HG03439 (cell line): ENCODE measurements around the gene REM2.

Source experiments
- ATAC-seq: cut with Tn5 transposase; IDR thresholded peaks from one replicate; pipeline ENCODE4 v1.9.1; 2021; ENCODE audit warnings: mild to moderate bottlenecking, moderate library complexity; ENCODE audit not compliant: unreplicated experiment

REM2 gene

GRCh38 chr14:22883173-22883976, at the start of gene REM2:
TSS of gene REM2 (plus strand) at chr14:22883222. CDS start at chr14:22883288, 66 bp downstream.
- no peak for ATAC-seq

- no peak for ATAC-seq
These were observed 47.5 kb upstream of the REM2 start for GRCh38 chr14:22835505-22835904.

GRCh38 chr14:22836301-22837113, 46.5 kb upstream of the REM2 start, which contains the start of gene MMP14:
TSS of gene MMP14 (plus strand) at chr14:22836585. CDS start at chr14:22836818, 233 bp downstream.
- ATAC-seq = no peak

- ATAC-seq = no peak
These were observed 45.8 kb upstream of the REM2 start for GRCh38 chr14:22837114-22837749.

- no peak for ATAC-seq
These were observed 45.1 kb upstream of the REM2 start for GRCh38 chr14:22837750-22838538.

GRCh38 chr14:22838631-22839041, 44.4 kb upstream of the REM2 start:
- no peak for ATAC-seq

- ATAC-seq = no peak
These were observed 43.8 kb upstream of the REM2 start for GRCh38 chr14:22839159-22839779.

- no peak for ATAC-seq
These were observed 41.7 kb upstream of the REM2 start for GRCh38 chr14:22841311-22841710.

GRCh38 chr14:22841769-22842168, 41.3 kb upstream of the REM2 start:
- no peak for ATAC-seq

- no peak for ATAC-seq
These were observed 40.6 kb upstream of the REM2 start for GRCh38 chr14:22842211-22843122.

GRCh38 chr14:22843123-22843925, 39.7 kb upstream of the REM2 start:
- no peak for ATAC-seq

GRCh38 chr14:22844221-22845102, 38.6 kb upstream of the REM2 start:
- no peak for ATAC-seq

- ATAC-seq = no peak
These were observed 38.0 kb upstream of the REM2 start for GRCh38 chr14:22845103-22845394.

- ATAC-seq = no peak
These were observed 37.0 kb upstream of the REM2 start for GRCh38 chr14:22845821-22846625.

GRCh38 chr14:22846811-22847307, 36.2 kb upstream of the REM2 start:
- no peak for ATAC-seq

GRCh38 chr14:22847661-22848341, 35.2 kb upstream of the REM2 start:
- no peak for ATAC-seq
